NCI-H128 (cell line): ENCODE data around the gene CBLN2.

Experiments used
- DNase-seq: peaks from one replicate; lab custom pipeline; 2025; ENCODE audit not compliant: unreplicated experiment; lab: John Stamatoyannopoulos, UW

CBLN2 gene

GRCh38 chr18:72544092-72544886, at the start of gene CBLN2:
Gene CBLN2, minus strand, starts transcription at chr18:72544342. Its CDS starts 2,182 bp downstream, at chr18:72542160.
- DNase-seq, result peak; percentile 79

GRCh38 chr18:72588360-72588759, 44.2 kb upstream of the CBLN2 start:
- no peak for DNase-seq

- DNase-seq, result no peak
Measured at GRCh38 chr18:72584787-72585186, 40.6 kb upstream of the CBLN2 start.

GRCh38 chr18:72581976-72582375, 37.8 kb upstream of the CBLN2 start:
- DNase-seq, result no peak

- DNase-seq, result no peak
Measured at GRCh38 chr18:72572896-72573295, 28.8 kb upstream of the CBLN2 start.

- DNase-seq, result no peak
Measured at GRCh38 chr18:72566290-72566689, 22.1 kb upstream of the CBLN2 start.

GRCh38 chr18:72555968-72556367, 11.8 kb upstream of the CBLN2 start:
- no peak for DNase-seq

GRCh38 chr18:72555101-72555500, 11.0 kb upstream of the CBLN2 start:
- DNase-seq, result no peak

- no peak for DNase-seq
Measured at GRCh38 chr18:72543357-72544055, 636 bp downstream of the CBLN2 start.

GRCh38 chr18:72542984-72543356, 1.2 kb downstream of the CBLN2 start:
- no peak for DNase-seq

- DNase-seq, result no peak
Measured at GRCh38 chr18:72542342-72542741, 1.8 kb downstream of the CBLN2 start.

- DNase-seq, result no peak
Measured at GRCh38 chr18:72541871-72542332, 2.2 kb downstream of the CBLN2 start.

GRCh38 chr18:72539901-72540300, 4.2 kb downstream of the CBLN2 start:
- DNase-seq, result peak; percentile 28

- no peak for DNase-seq
Measured at GRCh38 chr18:72530622-72531021, 13.5 kb downstream of the CBLN2 start.

GRCh38 chr18:72504866-72505265, 39.3 kb downstream of the CBLN2 start:
- DNase-seq, result no peak

GRCh38 chr18:72502671-72503431, 41.3 kb downstream of the CBLN2 start:
- no peak for DNase-seq

GRCh38 chr18:72492497-72492896, 51.6 kb downstream of the CBLN2 start:
- no peak for DNase-seq
